HPDE6-E6E7 (cell line): ENCODE measurements around the gene TAF6L.
A peak's percentile ranks its signal among the peaks of the same experiment; 100 is the strongest.
"Not testable (repeated sequence)": the region's sequence is repeated elsewhere in the genome, so short reads cannot be mapped to it uniquely, and the experiment has no call there.

Source experiments
- DNase-seq: peaks from one replicate; pipeline ENCODE4 v3.0.0; 2011; ENCODE audit warnings: missing footprints; ENCODE audit errors: extremely low spot score

The TAF6L gene

DNA sequence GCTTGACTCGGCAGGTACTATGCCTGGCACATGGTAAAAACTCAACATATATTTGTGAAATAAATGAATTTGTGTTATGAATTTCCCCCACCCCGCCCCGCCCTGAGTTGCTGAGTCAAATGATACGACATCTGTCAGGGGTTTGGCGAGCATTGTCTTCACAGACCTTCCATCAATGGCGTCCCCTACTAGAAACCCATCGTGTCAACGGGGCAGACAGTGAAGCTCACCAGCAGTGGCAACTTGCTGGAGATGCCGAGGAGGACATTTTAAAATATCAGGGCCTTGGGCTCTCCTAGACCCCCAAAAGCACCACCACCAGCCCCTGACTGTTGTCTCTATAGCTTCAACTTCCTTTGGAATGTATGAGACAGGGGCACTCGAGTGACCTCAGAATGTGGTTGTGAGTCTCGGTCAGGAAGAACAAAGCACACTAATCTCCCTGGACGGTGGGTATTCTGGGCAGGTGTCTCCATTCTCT lies 34.8 kb downstream of the TAF6L start:
- DNase-seq = no peak

GRCh38 chr11:62806611-62807121 lies 35.5 kb downstream of the TAF6L start:
- peak; percentile 43 for DNase-seq

- no peak for DNase-seq
Observed at GRCh38 chr11:62810748-62811147, 39.6 kb downstream of the TAF6L start.

- DNase-seq = no peak
Observed at GRCh38 chr11:62811659-62812058, 40.5 kb downstream of the TAF6L start.

- no peak for DNase-seq
Observed at GRCh38 chr11:62816557-62816956, 45.4 kb downstream of the TAF6L start.

GRCh38 chr11:62817129-62817528 lies 45.9 kb downstream of the TAF6L start:
- no peak for DNase-seq

GRCh38 chr11:62823677-62824076 lies 52.5 kb downstream of the TAF6L start:
- no peak for DNase-seq

DNA sequence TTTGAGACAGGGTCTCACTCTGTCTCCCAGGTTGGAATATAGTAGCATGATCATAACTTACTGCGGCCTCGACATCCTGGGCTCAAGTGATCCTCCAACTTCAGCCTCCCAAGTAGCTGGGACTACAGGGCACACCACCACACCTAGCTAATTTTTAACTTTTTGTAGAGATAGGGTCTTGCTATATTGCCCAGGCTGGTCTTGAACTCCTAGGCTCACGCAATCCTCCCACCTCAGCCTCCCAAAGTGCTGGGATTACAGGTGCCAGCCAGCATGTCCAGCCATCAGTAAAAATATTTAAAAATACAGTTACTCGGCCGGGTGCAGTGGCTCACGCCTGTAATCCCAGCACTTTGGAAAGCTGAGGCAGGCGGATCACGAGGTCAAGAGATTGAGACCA lies 56.9 kb downstream of the TAF6L start:
- not testable (repeated sequence) for DNase-seq

- peak; percentile 8 for DNase-seq
Observed at GRCh38 chr11:62830904-62831519, 59.8 kb downstream of the TAF6L start.

DNA sequence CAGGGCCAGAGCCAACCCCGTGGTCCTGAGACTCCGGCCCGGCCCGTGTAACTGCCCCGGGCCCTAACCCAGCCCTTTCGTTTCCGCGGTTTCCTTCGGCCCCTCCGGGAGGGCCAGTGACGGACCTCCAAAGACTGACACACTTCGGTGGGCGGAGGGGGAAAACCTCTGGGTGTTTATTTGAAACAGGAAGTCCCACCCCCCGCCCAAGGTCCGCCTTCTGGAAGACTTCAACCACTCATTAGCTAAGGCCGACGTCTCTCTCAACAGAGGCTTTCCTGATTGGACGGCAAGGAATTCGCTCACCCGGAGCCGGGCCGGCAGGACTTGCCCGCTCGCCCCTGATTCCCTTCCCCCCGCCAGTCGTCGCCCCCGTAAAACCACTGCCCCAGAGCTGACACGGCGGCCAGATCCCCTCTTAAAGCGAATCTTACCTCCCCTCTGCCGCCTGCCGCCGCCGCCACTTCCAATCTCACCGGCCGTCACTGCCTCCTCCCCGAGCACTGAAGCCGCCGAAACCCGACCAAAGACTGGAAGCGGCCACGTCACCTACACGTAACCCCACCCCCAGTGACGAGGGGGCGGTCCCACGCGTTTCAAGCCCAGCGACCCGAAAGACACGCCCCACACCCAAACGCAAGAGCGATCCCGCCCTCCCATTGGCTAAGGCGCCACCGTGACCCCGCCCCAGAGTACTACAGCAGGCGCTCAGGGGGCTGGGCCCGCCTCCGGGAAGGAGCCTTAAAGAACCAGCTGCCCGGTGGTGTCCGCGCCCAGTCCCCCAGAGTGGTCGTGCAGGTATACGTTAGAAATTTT lies 60.5 kb downstream of the TAF6L start, which contains the start of gene STX5:
Gene STX5, minus strand, starts transcription at position 532 of the 816 bp plus-strand sequence. CDS start 808 bp downstream, outside the sequence.
- DNase-seq = peak; percentile 96

- peak; percentile 16 for DNase-seq
Observed at GRCh38 chr11:62832336-62833234, 61.4 kb downstream of the TAF6L start, which contains the start of gene TEX54. Gene TEX54, minus strand, starts transcription at chr11:62832841.

- no peak for DNase-seq
Observed at GRCh38 chr11:62835336-62835735, 64.1 kb downstream of the TAF6L start.
